Jurkat, Clone E6-1 (cell line): ENCODE measurements around the gene TNNI3K.

ENCODE experiments used
- DNase-seq: peaks from one replicate; pipeline ENCODE4 v3.0.0-alpha.2; 2011; ENCODE audit warnings: low read depth, low spot score
- H3K4me3 ChIP-seq: 2 replicates; pipeline ENCODE4 v1.5.1; 2011; ENCODE audit warnings: mild to moderate bottlenecking, low read length, control low read depth, moderate library complexity

TNNI3K gene

DNA sequence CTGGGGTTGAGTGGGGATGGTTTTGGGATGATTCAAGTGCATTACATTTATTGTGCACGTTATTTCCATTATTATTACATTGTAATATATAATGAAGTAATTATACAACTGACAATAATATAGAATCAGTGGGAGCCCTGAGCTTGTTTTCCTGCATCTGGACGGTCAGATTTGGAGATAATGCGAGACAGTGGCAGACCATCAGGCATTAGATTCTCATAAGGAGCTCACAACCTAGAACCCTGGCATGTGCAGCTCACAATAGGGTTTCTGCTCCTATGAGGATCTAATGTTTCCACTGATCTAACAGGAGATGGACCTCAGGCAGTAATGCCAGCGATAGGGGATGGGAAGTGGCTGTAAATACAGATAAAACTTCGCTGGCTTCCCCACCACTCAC is 355.1 kb downstream of the TNNI3K start:
- no peak overlapping the region for H3K4me3 ChIP-seq
- DNase-seq: no peak

DNA sequence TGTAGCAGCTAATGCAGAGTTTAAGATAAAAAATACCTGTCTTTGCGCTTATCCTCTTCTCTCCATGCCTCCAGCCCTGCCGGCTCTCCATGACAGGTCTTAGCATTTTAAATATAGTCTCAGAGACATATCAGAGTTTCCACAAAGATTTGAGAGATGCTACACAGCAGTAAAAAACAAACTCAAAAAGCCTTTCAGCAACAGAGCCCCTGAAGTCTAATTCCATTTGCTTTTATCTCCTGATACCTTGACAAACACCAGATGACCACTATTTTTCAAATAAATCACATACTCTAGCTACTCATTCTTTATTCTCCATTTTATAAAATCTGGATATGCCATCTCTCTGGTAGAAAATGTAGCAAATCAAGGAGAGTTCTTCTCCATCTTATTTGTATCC is 356.8 kb downstream of the TNNI3K start:
- DNase-seq: no peak
- no peak overlapping the region for H3K4me3 ChIP-seq

DNA sequence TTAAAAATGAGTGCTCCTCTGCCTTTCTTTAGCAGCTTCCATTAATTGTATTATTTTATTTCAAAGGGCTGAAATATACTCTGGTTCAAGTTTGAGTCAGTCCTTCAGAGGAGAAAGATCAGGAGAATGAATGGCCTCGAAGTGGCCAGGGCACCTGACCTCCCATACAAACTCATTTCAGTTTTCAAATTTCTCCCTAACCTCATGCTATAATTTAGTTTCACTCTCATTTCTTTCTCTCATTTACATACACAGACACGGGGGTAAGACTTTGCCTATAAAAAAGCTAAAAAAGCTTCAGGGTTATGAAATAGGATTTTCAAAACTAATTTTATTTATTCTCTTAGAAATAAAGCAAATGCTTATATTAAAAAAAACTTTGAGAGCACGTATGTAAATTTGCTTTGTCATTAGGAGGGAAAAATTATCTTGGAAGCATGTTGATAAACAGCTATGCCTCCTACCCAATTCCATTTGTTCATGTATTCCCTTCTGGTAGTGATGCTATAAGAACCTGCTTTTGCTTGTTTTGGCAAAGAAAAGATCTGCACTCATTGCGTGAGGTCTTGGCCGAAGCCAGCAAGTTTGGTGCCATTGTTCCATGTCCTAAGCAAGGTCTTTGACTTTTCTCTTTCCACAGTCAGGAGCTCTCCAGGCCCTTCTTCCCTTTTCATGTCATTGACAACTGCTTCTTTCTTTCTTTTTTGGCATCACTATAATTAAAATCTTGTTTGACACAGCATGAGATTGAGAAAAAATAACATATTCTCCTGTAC is 357.6 kb downstream of the TNNI3K start:
- no peak for DNase-seq
- H3K4me3 ChIP-seq: no peak overlapping the region
